Nephron progenitor cell (in vitro differentiated cells): ENCODE measurements around the gene CTDSP1.

ENCODE experiments used
- DNase-seq: peaks from one replicate; pipeline ENCODE4 v3.0.0; 2021
- H3K27ac Mint-ChIP-seq: 2 replicates; pipeline ENCODE4 v1.8.0; 2021; ENCODE audit warnings: mild to moderate bottlenecking, moderate library complexity, mixed read lengths
- H3K27me3 Mint-ChIP-seq: 2 replicates; pipeline ENCODE4 v1.8.0; 2021; ENCODE audit warnings: mild to moderate bottlenecking, low read depth, mixed read lengths; ENCODE audit not compliant: poor library complexity
- H3K36me3 Mint-ChIP-seq: 2 replicates; pipeline ENCODE4 v1.8.0; 2021; ENCODE audit warnings: low read depth, mixed read lengths
- H3K4me1 Mint-ChIP-seq: 2 replicates; pipeline ENCODE4 v1.8.0; 2021; ENCODE audit warnings: mixed read lengths
- H3K4me3 Mint-ChIP-seq: 2 replicates; pipeline ENCODE4 v1.8.0; 2021; ENCODE audit warnings: mild to moderate bottlenecking, moderate library complexity, mixed read lengths
- H3K9me3 Mint-ChIP-seq: 2 replicates; pipeline ENCODE4 v1.8.0; 2021; ENCODE audit warnings: mild to moderate bottlenecking, moderate library complexity, mixed read lengths
- TF ChIP-seq, protein P1 (sequence below): fragments of 200-600 bp; sonication (generic); IDR thresholded peaks from 2 replicates; pipeline ENCODE4 v1.5.0; 2021; ENCODE audit warnings: antibody characterized with exemption

Gene CTDSP1

DNA sequence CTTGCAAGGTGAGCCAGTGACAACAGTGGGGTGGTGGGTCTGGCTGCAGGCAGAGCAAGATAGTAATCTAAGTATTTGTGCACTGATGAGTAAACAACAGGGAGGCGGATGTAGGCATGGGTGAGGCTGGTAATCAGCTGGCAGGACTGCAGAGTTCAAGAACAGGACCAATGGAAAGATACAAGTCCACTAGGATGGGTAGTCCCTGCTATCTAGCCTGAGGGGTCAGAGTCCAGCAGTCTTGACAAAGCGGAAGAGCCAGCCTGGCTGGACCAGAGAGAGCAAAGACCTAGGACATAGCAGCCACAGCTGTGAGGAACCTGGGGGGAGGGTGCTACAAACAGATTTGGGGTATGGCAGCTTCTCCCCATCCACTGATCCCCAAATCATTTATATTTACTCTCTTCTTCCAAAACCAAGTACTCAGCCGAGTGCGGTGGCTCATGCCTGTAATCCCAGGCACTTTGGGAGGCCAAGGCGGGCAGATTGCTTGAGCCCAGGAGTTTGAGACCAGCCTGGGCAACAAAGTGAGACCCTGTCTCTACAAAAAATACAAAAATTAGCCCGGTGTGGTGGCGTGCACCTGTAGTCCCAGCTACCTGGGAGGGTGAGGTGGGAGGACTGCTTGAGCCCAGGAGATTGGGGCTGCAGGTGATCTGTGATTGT, 45.2 kb downstream of the CTDSP1 start:
- Mint-ChIP-seq H3K36me3 (peaks cover 18% of the 10 kb centered on the region), H3K4me1 (no peaks in the 10 kb centered on the region), H3K4me3 (no peak overlapping the region), H3K9me3 (no peaks in the 10 kb centered on the region), H3K27ac (no peak overlapping the region), H3K27me3 (peaks cover 7% of the 10 kb centered on the region)
- TF ChIP-seq, protein P1, sequence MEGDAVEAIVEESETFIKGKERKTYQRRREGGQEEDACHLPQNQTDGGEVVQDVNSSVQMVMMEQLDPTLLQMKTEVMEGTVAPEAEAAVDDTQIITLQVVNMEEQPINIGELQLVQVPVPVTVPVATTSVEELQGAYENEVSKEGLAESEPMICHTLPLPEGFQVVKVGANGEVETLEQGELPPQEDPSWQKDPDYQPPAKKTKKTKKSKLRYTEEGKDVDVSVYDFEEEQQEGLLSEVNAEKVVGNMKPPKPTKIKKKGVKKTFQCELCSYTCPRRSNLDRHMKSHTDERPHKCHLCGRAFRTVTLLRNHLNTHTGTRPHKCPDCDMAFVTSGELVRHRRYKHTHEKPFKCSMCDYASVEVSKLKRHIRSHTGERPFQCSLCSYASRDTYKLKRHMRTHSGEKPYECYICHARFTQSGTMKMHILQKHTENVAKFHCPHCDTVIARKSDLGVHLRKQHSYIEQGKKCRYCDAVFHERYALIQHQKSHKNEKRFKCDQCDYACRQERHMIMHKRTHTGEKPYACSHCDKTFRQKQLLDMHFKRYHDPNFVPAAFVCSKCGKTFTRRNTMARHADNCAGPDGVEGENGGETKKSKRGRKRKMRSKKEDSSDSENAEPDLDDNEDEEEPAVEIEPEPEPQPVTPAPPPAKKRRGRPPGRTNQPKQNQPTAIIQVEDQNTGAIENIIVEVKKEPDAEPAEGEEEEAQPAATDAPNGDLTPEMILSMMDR: no peak
- DNase-seq: no peak

DNA sequence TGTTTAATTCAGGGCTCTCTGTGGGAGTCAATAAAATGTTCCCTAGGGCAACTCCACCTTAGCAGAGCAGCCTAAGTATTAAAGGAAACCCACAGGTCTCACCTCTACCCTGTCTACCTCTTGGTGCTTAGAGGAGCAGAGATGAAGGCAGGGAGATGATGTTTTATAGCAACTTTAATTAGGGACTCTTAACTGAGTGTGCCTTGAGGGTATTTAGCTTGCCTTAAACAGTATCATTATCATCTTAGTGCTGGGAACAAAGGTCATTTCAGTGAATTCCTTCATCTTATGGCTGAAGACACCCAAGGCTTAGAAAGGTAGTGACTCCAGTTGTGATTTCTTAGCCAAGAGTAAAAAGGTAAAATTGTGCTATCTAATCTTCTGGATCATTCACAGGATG, 45.9 kb downstream of the CTDSP1 start:
- no peak for DNase-seq
- Mint-ChIP-seq H3K27ac (no peak overlapping the region), H3K4me3 (no peak overlapping the region), H3K4me1 (no peaks in the 10 kb centered on the region), H3K36me3 (peaks cover 23% of the 10 kb centered on the region), H3K27me3 (peaks cover 7% of the 10 kb centered on the region), H3K9me3 (no peaks in the 10 kb centered on the region)
- TF ChIP-seq, protein P1: no peak

DNA sequence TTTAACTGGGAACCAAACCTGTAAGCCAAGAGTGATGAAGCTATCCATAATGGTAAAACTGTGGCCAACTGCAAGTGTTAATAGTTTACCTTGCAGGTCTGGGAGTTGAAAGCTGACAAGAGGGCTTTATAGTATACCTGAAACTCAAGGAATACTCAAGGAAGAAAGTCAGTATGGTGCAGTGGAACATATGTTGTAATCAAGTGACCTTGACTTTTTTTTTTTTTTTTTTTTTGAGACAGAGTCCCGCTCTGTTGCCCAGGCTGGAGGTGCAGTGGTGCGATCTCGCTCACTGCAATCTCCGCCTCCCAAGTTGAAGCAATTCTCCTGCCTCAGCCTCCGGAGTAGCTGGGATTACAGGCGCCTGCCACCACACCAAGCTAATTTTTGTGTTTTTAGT, 46.9 kb downstream of the CTDSP1 start:
- H3K36me3 Mint-ChIP-seq: peaks cover 23% of the 10 kb centered on the region
- H3K4me1 Mint-ChIP-seq: no peaks in the 10 kb centered on the region
- no peaks in the 10 kb centered on the region for H3K9me3 Mint-ChIP-seq
- DNase-seq: no peak
- H3K27ac Mint-ChIP-seq: no peak overlapping the region
- H3K4me3 Mint-ChIP-seq: no peak overlapping the region
- TF ChIP-seq, protein P1: no peak
- peaks cover 3% of the 10 kb centered on the region for H3K27me3 Mint-ChIP-seq

DNA sequence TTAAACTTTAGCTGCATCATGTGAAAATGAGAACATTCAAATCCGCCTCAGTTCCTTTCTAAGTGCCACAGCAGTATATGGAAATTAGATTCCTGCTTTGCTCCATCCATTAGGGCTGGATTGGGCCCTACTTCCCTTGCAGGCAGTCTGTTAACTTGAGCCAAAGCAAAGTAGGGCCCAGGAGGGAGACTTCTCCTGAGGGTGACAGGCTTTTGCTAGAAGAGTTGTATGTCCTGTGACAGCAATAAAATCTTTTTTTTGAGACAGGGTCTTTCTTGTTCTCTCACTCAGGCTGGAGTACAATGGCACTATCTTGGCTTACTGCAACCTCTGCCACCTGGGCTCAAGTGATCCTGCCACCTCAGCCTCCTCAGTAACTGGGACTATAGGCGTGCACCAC, 47.4 kb downstream of the CTDSP1 start:
- Mint-ChIP-seq H3K4me1 (no peaks in the 10 kb centered on the region), H3K27ac (no peak overlapping the region), H3K36me3 (peaks cover 23% of the 10 kb centered on the region), H3K4me3 (no peak overlapping the region), H3K9me3 (no peaks in the 10 kb centered on the region), H3K27me3 (peaks cover 3% of the 10 kb centered on the region)
- DNase-seq: no peak
- TF ChIP-seq, protein P1: no peak

DNA sequence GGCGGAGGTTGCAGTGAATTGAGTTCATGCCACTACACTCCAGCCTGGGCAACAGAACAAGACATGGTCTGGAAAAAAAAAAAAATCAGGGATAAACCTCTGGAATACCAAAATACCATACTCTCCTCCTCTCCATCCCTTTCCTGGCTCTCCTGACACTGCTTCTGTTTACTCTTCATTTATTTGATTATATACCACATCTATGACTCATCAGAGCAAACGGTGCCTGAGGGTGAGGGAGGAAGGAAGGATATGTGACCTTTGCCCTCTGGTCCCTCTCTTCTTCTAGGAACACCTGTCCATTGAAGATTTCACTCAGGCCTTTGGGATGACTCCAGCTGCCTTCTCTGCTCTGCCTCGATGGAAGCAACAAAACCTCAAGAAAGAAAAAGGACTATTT, 49.3 kb downstream of the CTDSP1 start:
- no peak overlapping the region for H3K4me3 Mint-ChIP-seq
- DNase-seq: no peak
- no peak overlapping the region for H3K27ac Mint-ChIP-seq
- TF ChIP-seq, protein P1: no peak
- H3K4me1 Mint-ChIP-seq: no peaks in the 10 kb centered on the region
- no peaks in the 10 kb centered on the region for H3K27me3 Mint-ChIP-seq
- H3K9me3 Mint-ChIP-seq: no peaks in the 10 kb centered on the region
- H3K36me3 Mint-ChIP-seq: peaks cover 34% of the 10 kb centered on the region

DNA sequence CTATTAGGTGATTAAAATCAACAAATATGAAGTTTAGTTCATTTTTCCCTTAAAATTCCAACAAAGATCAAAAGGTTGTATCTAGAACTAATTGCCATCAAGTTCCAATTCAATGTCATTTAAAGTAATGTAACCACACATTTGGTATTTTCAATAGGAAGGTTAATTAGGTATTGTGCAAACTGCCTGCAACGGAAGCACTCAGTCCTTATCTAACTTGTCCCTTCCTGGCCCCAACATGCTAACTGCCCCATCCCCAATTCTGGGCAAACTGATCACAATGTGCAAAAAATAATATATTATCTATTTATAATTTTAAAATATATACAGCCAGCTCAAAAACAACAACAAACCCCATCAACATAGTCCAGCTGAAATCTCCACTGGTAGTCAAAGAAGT, 52.4 kb downstream of the CTDSP1 start:
- no peak for DNase-seq
- Mint-ChIP-seq H3K4me1 (no peaks in the 10 kb centered on the region), H3K4me3 (no peak overlapping the region), H3K27ac (no peak overlapping the region), H3K36me3 (peaks cover 60% of the 10 kb centered on the region), H3K9me3 (no peaks in the 10 kb centered on the region), H3K27me3 (no peaks in the 10 kb centered on the region)
- TF ChIP-seq, protein P1: no peak
